Hepatocyte (in vitro differentiated cells): Measurements from ENCODE around the gene EIF2AK2.

Source experiments
- CTCF ChIP-seq: fragments of 200-600 bp; sonication (generic); IDR thresholded peaks from 2 replicates; pipeline ENCODE4 v1.5.1; 2016; ENCODE audit warnings: antibody characterized with exemption, mild to moderate bottlenecking; ENCODE audit not compliant: poor library complexity
- EZH2 ChIP-seq: fragments of 200-600 bp; sonication (generic); IDR thresholded peaks from 2 replicates; pipeline ENCODE4 v1.6.1; 2016; ENCODE audit warnings: antibody characterized with exemption, mild to moderate bottlenecking, borderline replicate concordance

GRCh38 chr2:37180640-37181039 is 23.9 kb upstream of the EIF2AK2 start:
- no peak for TF ChIP-seq CTCF
- no peak for TF ChIP-seq EZH2
